Sigmoid colon (tissue), 7 donors: ENCODE measurements around the gene BUD13. TPM values are rescaled to one million over a fixed set of nuclear protein-coding genes. Genes with fewer than 3 reads are reported as not detected.

Experiments
- DNase-seq: peaks from one replicate; pipeline ENCODE4 v3.0.0-alpha.2; 2019
- H3K27ac ChIP-seq, 4 donors: fragments of 200-600 bp; sonication (generic); one replicate each; pipeline ENCODE4 v1.5.1; 2016 to 2019; ENCODE audit warnings: mild to moderate bottlenecking in 1 of 4
- H3K27me3 ChIP-seq, 3 donors: fragments of 200-600 bp; sonication (generic); one replicate each; pipeline ENCODE4 v1.5.1; 2019; ENCODE audit warnings: mild to moderate bottlenecking in 1 of 3
- H3K36me3 ChIP-seq, 4 donors: fragments of 200-600 bp; sonication (generic); one replicate each; pipeline ENCODE4 v1.5.1; 2016 to 2019
- H3K4me1 ChIP-seq, 4 donors: fragments of 200-600 bp; sonication (generic); one replicate each; pipeline ENCODE4 v1.5.1; 2017 to 2019
- H3K4me3 ChIP-seq, 4 donors: fragments of 200-600 bp; sonication (generic); one replicate each; pipeline ENCODE4 v1.5.1; 2017 to 2019; ENCODE audit warnings: mild to moderate bottlenecking in 2 of 4, moderate library complexity in 1 of 4
- H3K9me3 ChIP-seq, 4 donors: fragments of 200-600 bp in 3 of 4; sonication (generic) in 3 of 4; one replicate each; pipeline versions ENCODE4 v1.5.1 to v1.6.1; 2013 to 2019
- EP300 ChIP-seq, 4 donors: sonication (generic); formaldehyde crosslinking; IDR thresholded peaks; one replicate each; pipeline ENCODE4 v1.6.1; 2017; ENCODE audit warnings: antibody characterized with exemption in 4 of 4
- POLR2A ChIP-seq, 2 donors: fragments of 450-650 bp; IDR thresholded peaks; one replicate each; pipeline ENCODE4 v1.6.1; 2016; ENCODE audit warnings: antibody characterized with exemption in 2 of 2, mild to moderate bottlenecking in 2 of 2, moderate library complexity in 2 of 2
- POLR2AphosphoS5 ChIP-seq, 4 donors: sonication (generic); formaldehyde crosslinking; IDR thresholded peaks; one replicate each; pipeline ENCODE4 v1.6.1; 2017; ENCODE audit warnings: antibody characterized with exemption in 4 of 4
- WGBS, 2 donors: extraction: QIAGEN DNeasy Blood & Tissue Kit; methylation state at CpG; one replicate each; pipeline ENCODE4 v1.1.7; 2013; 5-methylcytosine and 5-hydroxymethylcytosine counted together
- intact Hi-C: fragments of 100-400 bp; cut with DNase I; formaldehyde crosslinking; loops from one replicate; pipeline ENCODE4 v1.15.1; 2023
- polyA plus RNA-seq, 3 donors: library from polyadenylated mRNA; stranded (reverse); fragments of 200-250 nt; gene quantifications; one replicate each; pipeline ENCODE4 v1.2.3, GENCODE V29; 2013
- total RNA-seq, 4 donors: library from RNA; depleted of rRNA; stranded (reverse); fragments of >200 nt; gene quantifications; one replicate each; pipeline ENCODE4 v1.1.0, GENCODE V29; 2016
- TF ChIP-seq, protein P1 (sequence below), 4 experiments: fragments of 450-650 bp in 3 of 4; fragments of 200-600 bp in 1 of 4; IDR thresholded peaks; one replicate each; pipeline ENCODE4 v1.5.1; 2016 to 2019; ENCODE audit warnings: antibody characterized with exemption in 4 of 4, mild to moderate bottlenecking in 3 of 4, moderate library complexity in 2 of 4
- donor health status: healthy with polysubstance abuse.
- donor health status: Bipolar disorder and iron deficiency.
- donor health status: healthy.

The BUD13 gene
- total and polyA plus RNA-seq, 7 donors, result 12.2 to 19.9 (median 16.8) TPM

DNA sequence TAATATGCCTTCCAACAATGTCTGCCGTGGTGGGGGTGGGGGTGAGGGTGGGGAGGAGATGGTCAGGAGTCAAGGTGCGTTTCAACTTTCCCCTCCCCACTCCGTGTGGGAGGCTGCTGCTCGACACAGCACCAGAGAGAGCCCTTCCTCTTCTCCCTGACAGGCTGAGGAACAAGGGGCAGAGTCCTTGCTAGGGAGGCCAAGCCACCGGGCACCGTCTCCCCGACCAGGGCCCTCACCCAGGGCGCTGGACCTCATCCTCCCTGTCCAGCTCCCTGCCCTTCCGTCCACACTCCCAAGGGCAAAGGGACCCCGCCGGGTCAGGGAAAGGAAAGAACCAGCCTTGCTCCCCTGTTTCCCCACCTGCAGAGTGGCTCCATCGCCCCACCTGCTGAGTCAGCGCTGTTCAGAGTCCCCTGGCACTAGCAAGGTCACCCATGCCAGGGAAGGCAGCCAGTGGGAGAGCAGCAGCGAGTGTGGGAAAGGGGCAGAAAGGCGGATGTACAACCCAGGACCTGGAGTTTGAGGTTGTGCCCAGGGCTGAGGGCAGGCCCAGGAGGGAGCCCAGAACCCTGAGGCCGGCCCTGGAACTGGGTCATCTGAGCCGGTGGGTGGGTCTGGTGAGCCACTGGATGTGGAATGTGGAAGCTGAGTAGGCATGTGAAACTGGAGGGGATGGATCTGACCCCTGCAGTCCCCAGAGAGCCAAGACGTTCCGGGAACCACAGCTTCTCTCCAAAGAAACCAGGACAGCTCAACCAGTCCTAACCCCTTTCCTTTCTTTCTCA, 47.2 kb downstream of the BUD13 start:
- TF ChIP-seq POLR2A (IDR thresholded peaks at IDR 0.05) (no peak), EP300 (IDR thresholded peaks at IDR 0.05) (no peak), POLR2AphosphoS5 (IDR thresholded peaks at IDR 0.05) (no peak)
- TF ChIP-seq, protein P1, sequence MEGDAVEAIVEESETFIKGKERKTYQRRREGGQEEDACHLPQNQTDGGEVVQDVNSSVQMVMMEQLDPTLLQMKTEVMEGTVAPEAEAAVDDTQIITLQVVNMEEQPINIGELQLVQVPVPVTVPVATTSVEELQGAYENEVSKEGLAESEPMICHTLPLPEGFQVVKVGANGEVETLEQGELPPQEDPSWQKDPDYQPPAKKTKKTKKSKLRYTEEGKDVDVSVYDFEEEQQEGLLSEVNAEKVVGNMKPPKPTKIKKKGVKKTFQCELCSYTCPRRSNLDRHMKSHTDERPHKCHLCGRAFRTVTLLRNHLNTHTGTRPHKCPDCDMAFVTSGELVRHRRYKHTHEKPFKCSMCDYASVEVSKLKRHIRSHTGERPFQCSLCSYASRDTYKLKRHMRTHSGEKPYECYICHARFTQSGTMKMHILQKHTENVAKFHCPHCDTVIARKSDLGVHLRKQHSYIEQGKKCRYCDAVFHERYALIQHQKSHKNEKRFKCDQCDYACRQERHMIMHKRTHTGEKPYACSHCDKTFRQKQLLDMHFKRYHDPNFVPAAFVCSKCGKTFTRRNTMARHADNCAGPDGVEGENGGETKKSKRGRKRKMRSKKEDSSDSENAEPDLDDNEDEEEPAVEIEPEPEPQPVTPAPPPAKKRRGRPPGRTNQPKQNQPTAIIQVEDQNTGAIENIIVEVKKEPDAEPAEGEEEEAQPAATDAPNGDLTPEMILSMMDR (IDR thresholded peaks at IDR 0.05), result no peak
- Histone ChIP-seq H3K4me1 (no peaks in the 10 kb centered on the region), H3K4me3 (no peak overlapping the region), H3K27ac (no peak overlapping the region), H3K36me3 (no peaks in the 10 kb centered on the region), H3K27me3 (peaks cover 0 to 24% (median 5%) of the 10 kb centered on the region in 3 donors), H3K9me3 (no peaks in the 10 kb centered on the region)
- 71 to 76% methylated on average over 19 of the region's 19 CpGs for WGBS, 2 donors
- no peak for DNase-seq
- intact Hi-C loops, result no loop called here

- no peak overlapping the region for H3K4me3 ChIP-seq
- H3K27ac ChIP-seq, result no peak overlapping the region
- WGBS, 2 donors, result 87 to 89% methylated on average over 6 of the region's 6 CpGs
- TF ChIP-seq POLR2AphosphoS5 (IDR thresholded peaks at IDR 0.05) (no peak), EP300 (IDR thresholded peaks at IDR 0.05) (no peak), POLR2A (IDR thresholded peaks at IDR 0.05) (no peak)
- TF ChIP-seq, protein P1 (IDR thresholded peaks at IDR 0.05), result no peak
- DNase-seq, result no peak
- H3K4me1 ChIP-seq, result no peaks in the 10 kb centered on the region
- no peaks in the 10 kb centered on the region for H3K9me3 ChIP-seq
- intact Hi-C loops, result no loop called here
- H3K36me3 ChIP-seq, result no peaks in the 10 kb centered on the region
- peaks cover 0 to 15% (median 0%) of the 10 kb centered on the region in 3 donors for H3K27me3 ChIP-seq
Measured at GRCh38 chr11:116724813-116725212, 48.0 kb downstream of the BUD13 start.

DNA sequence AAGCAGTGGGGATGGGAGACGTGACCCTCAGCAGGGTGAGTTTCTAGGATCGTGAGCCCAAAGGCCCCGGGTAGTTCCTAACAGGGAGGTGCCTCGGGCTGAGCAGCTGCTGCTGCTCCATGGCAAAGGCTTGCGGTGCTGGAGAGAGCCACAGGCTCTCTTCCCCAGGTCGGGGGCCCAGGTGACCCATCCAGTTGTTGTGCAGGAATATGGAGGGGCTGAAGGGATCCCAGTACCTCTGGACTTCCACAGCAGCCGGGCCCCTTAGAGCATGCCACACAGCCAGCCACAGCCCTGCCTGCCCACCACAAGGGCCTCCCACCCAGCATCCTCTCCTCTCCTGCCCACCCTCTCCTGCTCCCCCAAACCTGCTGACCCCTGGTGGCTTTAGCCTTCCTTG, 49.3 kb downstream of the BUD13 start:
- no peaks in the 10 kb centered on the region for H3K4me1 ChIP-seq
- no peak for DNase-seq
- no peak overlapping the region for H3K27ac ChIP-seq
- intact Hi-C loops, result no loop called here
- H3K4me3 ChIP-seq, result no peak overlapping the region
- H3K9me3 ChIP-seq, result no peaks in the 10 kb centered on the region
- peaks cover 0 to 7% (median 0%) of the 10 kb centered on the region in 3 donors for H3K27me3 ChIP-seq
- no peaks in the 10 kb centered on the region for H3K36me3 ChIP-seq
- TF ChIP-seq EP300 (IDR thresholded peaks at IDR 0.05) (no peak), POLR2AphosphoS5 (IDR thresholded peaks at IDR 0.05) (no peak), POLR2A (IDR thresholded peaks at IDR 0.05) (no peak)
- TF ChIP-seq, protein P1 (IDR thresholded peaks at IDR 0.05), result no peak
- WGBS, 2 donors, result 78 to 89% methylated on average over 7 of the region's 7 CpGs

DNA sequence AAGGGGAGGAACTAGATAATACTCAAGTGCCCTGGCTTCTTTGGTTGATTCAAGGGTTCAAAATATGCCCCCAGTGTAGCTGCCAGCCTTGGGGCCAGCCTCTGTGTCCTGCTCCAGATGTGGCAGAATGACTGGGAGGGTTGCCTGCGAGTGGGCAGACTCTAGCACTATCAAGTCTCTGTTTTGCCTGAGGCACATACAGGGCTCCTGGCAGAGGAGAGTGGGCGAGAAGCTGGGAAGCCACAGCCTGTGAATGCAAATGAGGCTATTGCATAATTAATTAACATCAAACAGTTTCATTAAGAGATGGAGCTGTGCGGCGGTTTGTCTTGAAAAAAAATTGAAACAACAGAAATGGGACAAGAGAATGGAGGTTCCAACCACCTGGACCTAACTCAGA, 50.8 kb downstream of the BUD13 start:
- Histone ChIP-seq H3K4me3 (no peak overlapping the region), H3K27ac (no peak overlapping the region), H3K27me3 (peaks cover 0 to 7% (median 0%) of the 10 kb centered on the region in 3 donors), H3K36me3 (no peaks in the 10 kb centered on the region), H3K4me1 (no peaks in the 10 kb centered on the region), H3K9me3 (no peaks in the 10 kb centered on the region)
- 92 to 93% methylated on average over 4 of the region's 4 CpGs for WGBS, 2 donors
- intact Hi-C loops, result no loop called here
- TF ChIP-seq EP300 (IDR thresholded peaks at IDR 0.05), result no peak
- TF ChIP-seq POLR2AphosphoS5 (IDR thresholded peaks at IDR 0.05), result no peak
- TF ChIP-seq POLR2A (IDR thresholded peaks at IDR 0.05), result no peak
- TF ChIP-seq, protein P1 (IDR thresholded peaks at IDR 0.05), result no peak
- no peak for DNase-seq
